B cell (primary cell): ENCODE data around the gene DGCR2. TPM values are rescaled to one million over a fixed set of nuclear protein-coding genes. Genes with fewer than 3 reads are reported as not detected.
"Not testable (repeated sequence)": the region's sequence is repeated elsewhere in the genome, so short reads cannot be mapped to it uniquely, and the experiment has no call there.

Experiments used
- ATAC-seq: fragments of 200-7000 bp; cut with Tn5 transposase; one replicate; pipeline ENCODE4 v1.10.0; 2021; ENCODE audit warnings: low read depth, mild to moderate bottlenecking, moderate number of reproducible peaks, moderate library complexity
- CTCF ChIA-PET: fragments of 350-600 bp; sonication (Branson Sonifier 250); formaldehyde crosslinking; loops from one replicate; lab custom pipeline; 2021; ENCODE audit warnings: antibody characterized with exemption, inconsistent platforms; lab: Charles Lee
- POLR2A ChIA-PET: fragments of 350-600 bp; sonication (Branson Sonifier 250); formaldehyde crosslinking; loops from one replicate; lab custom pipeline; 2021; ENCODE audit warnings: antibody characterized with exemption; lab: Charles Lee
- DNase-seq: peaks from one replicate; pipeline ENCODE4 v3.0.0; 2013
- H2AFZ ChIP-seq: 2 replicates; pipeline ENCODE4 v1.6.1; 2012; ENCODE audit warnings: mild to moderate bottlenecking, low read depth, low read length; ENCODE audit not compliant: insufficient read depth, poor library complexity, severe bottlenecking
- H3K27ac ChIP-seq, 2 donors: 1 replicate in 1 of 2; 2 replicates in 1 of 2; pipeline ENCODE4 v1.5.1; 2012 to 2013; ENCODE audit warnings: low read length in 2 of 2, mild to moderate bottlenecking in 2 of 2, moderate library complexity in 1 of 2
- H3K27me3 ChIP-seq, 4 experiments: fragments of 200-600 bp in 1 of 4; sonication (generic) in 1 of 4; replicated peaks in 1 of 4; 1 replicate in 2 of 4; 2 replicates in 2 of 4; pipeline versions ENCODE4 v1.6.1 to v1.7.0; 2013 to 2016; ENCODE audit warnings: low read length in 3 of 4, mild to moderate bottlenecking in 2 of 4, mixed read lengths in 1 of 4, moderate library complexity in 1 of 4; ENCODE audit not compliant: insufficient read depth in 4 of 4, control insufficient read depth in 3 of 4; ENCODE audit errors: control extremely low read depth in 1 of 4
- H3K36me3 ChIP-seq, 2 experiments: replicated peaks in 1 of 2; 1 replicate in 1 of 2; 2 replicates in 1 of 2; pipeline versions ENCODE4 v1.6.1 to v1.7.1; 2013; ENCODE audit warnings: low read length in 1 of 2; ENCODE audit not compliant: insufficient read depth in 2 of 2, control insufficient read depth in 1 of 2; ENCODE audit errors: control extremely low read depth in 1 of 2, extremely low read depth in 1 of 2
- H3K4me1 ChIP-seq, 2 donors: fragments of 200-600 bp in 1 of 2; sonication (generic) in 1 of 2; 1 replicate in 1 of 2; 2 replicates in 1 of 2; pipeline versions ENCODE4 v1.5.1 to v1.6.1; 2013 to 2017; ENCODE audit warnings: low read length in 2 of 2; ENCODE audit not compliant: control insufficient read depth in 2 of 2, insufficient read depth in 2 of 2
- H3K4me2 ChIP-seq: replicated peaks from 2 replicates; pipeline ENCODE3; 2012; ENCODE audit warnings: mild to moderate bottlenecking, low read depth, low read length; ENCODE audit not compliant: poor library complexity, severe bottlenecking
- H3K4me3 ChIP-seq, 5 experiments: fragments of 200-600 bp in 1 of 5; sonication (generic) in 1 of 5; 1 replicate in 3 of 5; 2 replicates in 2 of 5; pipeline versions ENCODE4 v1.5.1 to v1.7.0; 2011 to 2016; ENCODE audit warnings: low read length in 4 of 5, mild to moderate bottlenecking in 4 of 5, low read depth in 2 of 5, control low read depth in 1 of 5, moderate library complexity in 1 of 5; ENCODE audit not compliant: insufficient read depth in 1 of 5; ENCODE audit errors: control extremely low read depth in 1 of 5, extremely low read depth in 1 of 5
- H3K79me2 ChIP-seq: fragments of 200-600 bp; sonication (generic); one replicate; pipeline ENCODE4 v1.6.0; 2016; ENCODE audit warnings: low read length; ENCODE audit not compliant: control insufficient read depth, insufficient read depth
- H3K9ac ChIP-seq: fragments of 200-600 bp; sonication (generic); 2 replicates; pipeline ENCODE4 v1.6.1; 2017; ENCODE audit warnings: mild to moderate bottlenecking, low read length, moderate library complexity
- H3K9me3 ChIP-seq, 3 donors: one replicate each; pipeline versions ENCODE4 v1.6.1 to v1.7.1; 2013; ENCODE audit warnings: low read length in 2 of 3; ENCODE audit not compliant: control insufficient read depth in 2 of 3, insufficient read depth in 1 of 3; ENCODE audit errors: control extremely low read depth in 1 of 3
- H4K20me1 ChIP-seq: 2 replicates; pipeline ENCODE4 v1.6.0; 2012; ENCODE audit warnings: mild to moderate bottlenecking, low read length; ENCODE audit not compliant: insufficient read depth, control insufficient read depth, poor library complexity, severe bottlenecking
- H3K27ac Mint-ChIP-seq: one replicate; pipeline ENCODE4 v1.8.0; 2021; ENCODE audit warnings: mixed read lengths
- H3K27me3 Mint-ChIP-seq: one replicate; pipeline ENCODE4 v1.8.0; 2021; ENCODE audit warnings: mixed read lengths
- H3K4me1 Mint-ChIP-seq: one replicate; pipeline ENCODE4 v1.8.0; 2021; ENCODE audit warnings: mixed read lengths
- H3K4me3 Mint-ChIP-seq: one replicate; pipeline ENCODE4 v1.8.0; 2021; ENCODE audit warnings: mixed read lengths
- H3K9me3 Mint-ChIP-seq: one replicate; pipeline ENCODE4 v1.8.0; 2022; ENCODE audit warnings: mixed read lengths; ENCODE audit not compliant: insufficient read depth
- EZH2 ChIP-seq: IDR thresholded peaks from 2 replicates; pipeline ENCODE4 v1.6.1; 2012; ENCODE audit warnings: borderline replicate concordance, low read depth, mild to moderate bottlenecking, moderate library complexity, low read length; ENCODE audit not compliant: insufficient read depth, poor library complexity, severe bottlenecking
- WGBS: methylation state at CpG from one replicate; pipeline ENCODE4 v1.1.5; 2013; ENCODE audit warnings: missing lambda C conversion rate; ENCODE audit not compliant: insufficient coverage; 5-methylcytosine and 5-hydroxymethylcytosine counted together
- intact Hi-C: fragments of 100-400 bp; cut with micrococcal nuclease; formaldehyde crosslinking; loops from one replicate; pipeline ENCODE4 v1.10.0; 2022
- polyA plus RNA-seq: library from polyadenylated mRNA; depleted of rRNA; stranded (reverse); fragments of >200 nt; gene quantifications from 2 replicates; pipeline ENCODE4 v1.2.3, GENCODE V29; 2012
- total RNA-seq, 2 donors: library from RNA; stranded (reverse); fragments of 120-200 nt in 1 of 2; gene quantifications; 1 replicate in 1 of 2; 2 replicates in 1 of 2; pipeline versions ENCODE4 v1.2.3 to v1.2.4, GENCODE V29; 2013 to 2022
- TF ChIP-seq, protein P1 (sequence below): fragments of 200-600 bp; IDR thresholded peaks from one replicate; pipeline ENCODE4 v1.8.0; 2022; ENCODE audit warnings: antibody characterized with exemption, mild to moderate bottlenecking

The DGCR2 gene
- total and polyA plus RNA-seq, 2 donors (not counting 1 experiment from before 2014, with no cell fraction given): 28.8 to 49.5 TPM

DNA sequence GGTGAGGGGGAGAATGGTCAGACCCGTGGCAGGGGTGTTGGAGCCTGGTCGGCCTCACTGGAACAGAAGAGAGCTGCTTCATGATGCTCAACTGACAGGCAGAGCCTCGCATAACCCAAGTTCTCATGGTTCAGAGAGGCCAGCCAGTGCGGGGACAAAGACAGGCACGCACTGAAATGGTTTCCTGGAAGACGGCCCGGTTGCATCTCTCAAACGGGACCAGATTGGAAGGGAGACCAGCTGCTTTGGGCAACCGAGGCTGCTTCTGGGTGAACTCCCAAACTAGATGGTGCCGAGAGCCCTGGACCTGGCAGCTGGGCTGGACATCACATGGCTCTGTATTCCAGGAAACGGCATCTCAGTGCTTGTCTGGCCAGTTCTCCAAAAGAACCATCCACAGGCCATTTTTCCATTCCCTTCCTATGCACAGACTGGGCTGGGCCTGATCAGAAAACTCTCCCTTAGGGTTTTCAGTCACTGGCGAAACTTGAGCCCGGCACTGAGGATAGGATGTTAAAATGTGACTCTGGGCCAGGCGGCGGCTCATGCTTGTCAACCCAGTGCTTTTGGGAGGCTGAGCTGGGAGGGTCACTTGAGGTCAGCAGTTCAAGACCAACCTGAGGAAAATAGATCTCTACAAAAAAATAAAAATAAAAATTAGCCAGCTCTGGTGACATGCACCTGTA is 106.0 kb downstream of the DGCR2 start:
- H3K27ac ChIP-seq: no peak overlapping the region
- no peak overlapping the region for H2AFZ ChIP-seq
- no peaks in the 10 kb centered on the region for H3K36me3 ChIP-seq
- H3K4me3 Mint-ChIP-seq: no peak overlapping the region
- TF ChIP-seq, protein P1, sequence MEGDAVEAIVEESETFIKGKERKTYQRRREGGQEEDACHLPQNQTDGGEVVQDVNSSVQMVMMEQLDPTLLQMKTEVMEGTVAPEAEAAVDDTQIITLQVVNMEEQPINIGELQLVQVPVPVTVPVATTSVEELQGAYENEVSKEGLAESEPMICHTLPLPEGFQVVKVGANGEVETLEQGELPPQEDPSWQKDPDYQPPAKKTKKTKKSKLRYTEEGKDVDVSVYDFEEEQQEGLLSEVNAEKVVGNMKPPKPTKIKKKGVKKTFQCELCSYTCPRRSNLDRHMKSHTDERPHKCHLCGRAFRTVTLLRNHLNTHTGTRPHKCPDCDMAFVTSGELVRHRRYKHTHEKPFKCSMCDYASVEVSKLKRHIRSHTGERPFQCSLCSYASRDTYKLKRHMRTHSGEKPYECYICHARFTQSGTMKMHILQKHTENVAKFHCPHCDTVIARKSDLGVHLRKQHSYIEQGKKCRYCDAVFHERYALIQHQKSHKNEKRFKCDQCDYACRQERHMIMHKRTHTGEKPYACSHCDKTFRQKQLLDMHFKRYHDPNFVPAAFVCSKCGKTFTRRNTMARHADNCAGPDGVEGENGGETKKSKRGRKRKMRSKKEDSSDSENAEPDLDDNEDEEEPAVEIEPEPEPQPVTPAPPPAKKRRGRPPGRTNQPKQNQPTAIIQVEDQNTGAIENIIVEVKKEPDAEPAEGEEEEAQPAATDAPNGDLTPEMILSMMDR: no peak
- no peak for TF ChIP-seq EZH2
- no peak for DNase-seq
- H3K4me1 ChIP-seq: no peaks in the 10 kb centered on the region
- no peaks in the 10 kb centered on the region for H4K20me1 ChIP-seq
- no peaks in the 10 kb centered on the region for H3K4me1 Mint-ChIP-seq
- no peak for ATAC-seq
- H3K9ac ChIP-seq: no peak overlapping the region
- no peaks in the 10 kb centered on the region for H3K9me3 Mint-ChIP-seq
- no peak overlapping the region for H3K4me3 ChIP-seq
- WGBS: 74% methylated on average over 11 of the region's 15 CpGs
- ChIA-PET POLR2A (no interaction called here), CTCF (no interaction called here)
- no peaks in the 10 kb centered on the region for H3K79me2 ChIP-seq
- peaks cover 25% of the 10 kb centered on the region for H3K27me3 Mint-ChIP-seq
- no peaks in the 10 kb centered on the region for H3K9me3 ChIP-seq
- no peak overlapping the region for H3K27ac Mint-ChIP-seq
- H3K4me2 ChIP-seq: no peak overlapping the region
- H3K27me3 ChIP-seq: peaks cover 0 to 5% (median 0%) of the 10 kb centered on the region in 4 experiments
- intact Hi-C loops: no loop called here

DNA sequence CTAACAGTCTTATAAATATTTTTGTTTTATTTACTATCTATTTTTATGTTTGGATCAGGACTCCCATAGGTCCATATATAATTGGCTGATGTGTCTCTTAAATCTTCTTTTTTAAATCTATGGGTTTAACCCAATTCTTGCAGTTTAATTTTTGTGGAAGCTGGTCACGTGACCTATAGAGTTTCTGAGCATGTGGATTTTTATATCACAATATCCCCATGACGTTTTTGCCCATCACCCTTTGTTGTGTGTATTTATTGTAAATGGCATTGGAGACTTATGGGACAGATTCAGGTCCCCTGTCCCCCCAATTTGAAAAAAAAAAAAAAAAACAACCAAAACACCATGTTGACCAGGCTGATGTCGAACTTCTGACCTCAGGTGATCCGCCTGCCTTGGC is 107.3 kb downstream of the DGCR2 start:
- H3K79me2 ChIP-seq: no peaks in the 10 kb centered on the region
- no peak overlapping the region for H3K4me3 ChIP-seq
- no peak for TF ChIP-seq EZH2
- TF ChIP-seq, protein P1: no peak
- H2AFZ ChIP-seq: no peak overlapping the region
- H3K9me3 Mint-ChIP-seq: no peaks in the 10 kb centered on the region
- no peak overlapping the region for H3K9ac ChIP-seq
- H3K27ac ChIP-seq: no peak overlapping the region
- no peaks in the 10 kb centered on the region for H4K20me1 ChIP-seq
- WGBS: no CpG with 5 or more reads among the region's 4 CpGs
- H3K9me3 ChIP-seq: no peaks in the 10 kb centered on the region
- H3K4me3 Mint-ChIP-seq: no peak overlapping the region
- H3K4me2 ChIP-seq: no peak overlapping the region
- intact Hi-C loops: no loop called here
- no peak for DNase-seq
- POLR2A ChIA-PET: no interaction called here
- H3K4me1 Mint-ChIP-seq: no peaks in the 10 kb centered on the region
- H3K4me1 ChIP-seq: no peaks in the 10 kb centered on the region
- CTCF ChIA-PET: no interaction called here
- H3K27me3 ChIP-seq: peaks cover 0 to 5% (median 0%) of the 10 kb centered on the region in 4 experiments
- H3K27me3 Mint-ChIP-seq: peaks cover 29% of the 10 kb centered on the region
- ATAC-seq: no peak
- no peaks in the 10 kb centered on the region for H3K36me3 ChIP-seq
- no peak overlapping the region for H3K27ac Mint-ChIP-seq

DNA sequence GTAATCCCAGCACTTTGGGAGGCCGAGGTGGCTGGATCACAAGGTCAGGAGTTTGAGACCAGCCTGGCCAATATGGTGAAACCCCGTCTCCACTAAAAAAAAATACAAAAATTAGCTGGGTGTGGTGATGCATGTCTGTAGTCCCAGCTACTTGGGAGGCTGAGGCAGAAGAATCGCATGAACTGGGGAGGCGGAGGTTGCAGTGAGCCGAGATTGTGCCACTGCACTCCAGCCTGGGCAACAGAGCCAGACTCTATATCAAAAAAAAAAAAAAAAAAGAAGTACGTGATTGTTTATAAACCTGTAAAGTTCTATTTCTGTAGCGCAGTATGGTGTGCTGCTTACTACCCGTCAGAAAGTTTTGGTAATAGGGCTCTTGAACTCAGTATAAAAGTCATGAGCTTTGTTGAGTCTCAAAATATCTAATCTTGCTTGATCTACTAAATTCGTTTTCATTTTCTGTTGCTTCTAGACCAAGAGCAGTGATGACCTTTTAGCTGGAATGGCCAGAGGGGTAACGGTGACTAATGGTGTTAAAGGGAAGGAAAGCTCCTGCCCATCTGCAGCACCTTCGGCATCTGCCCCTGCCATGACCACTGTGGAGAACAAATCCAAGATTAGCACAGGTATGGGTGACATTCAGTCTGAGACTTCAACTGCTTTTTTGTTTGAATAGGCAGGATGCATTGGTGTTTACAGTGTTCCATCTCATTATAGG is 108.2 kb downstream of the DGCR2 start:
- H3K9me3 Mint-ChIP-seq, H3K9me3 ChIP-seq, H3K27me3 ChIP-seq, H2AFZ ChIP-seq, ATAC-seq, POLR2A ChIA-PET, H3K4me2 ChIP-seq, H3K4me1 ChIP-seq, H3K79me2 ChIP-seq, H3K4me3 ChIP-seq, intact Hi-C loops, CTCF ChIA-PET, H3K4me1 Mint-ChIP-seq, H3K9ac ChIP-seq, DNase-seq, H3K27ac ChIP-seq, H3K36me3 ChIP-seq, H4K20me1 ChIP-seq, H3K27ac Mint-ChIP-seq, H3K4me3 Mint-ChIP-seq: not testable (repeated sequence)
- peaks cover 27% of the 10 kb centered on the region for H3K27me3 Mint-ChIP-seq
- WGBS: 92% methylated on average over 5 of the region's 11 CpGs
